Thoracic aorta (tissue), 2 donors: ENCODE results near the gene MADCAM1. TPM values are rescaled to one million over a fixed set of nuclear protein-coding genes. Genes with fewer than 3 reads are reported as not detected.

ENCODE experiments used
- ATAC-seq: fragments of 150-250 bp; one replicate; pipeline ENCODE4 v1.8.0; 2017; ENCODE audit warnings: low read depth; ENCODE audit not compliant: insufficient number of reproducible peaks, low FRiP score
- DNase-seq: peaks from one replicate; pipeline ENCODE4 v3.0.0-alpha.2; 2020; ENCODE audit warnings: low spot score
- H3K27ac ChIP-seq, 2 donors: fragments of 200-600 bp; sonication (generic); 1 replicate in 1 of 2; 2 replicates in 1 of 2; pipeline ENCODE4 v1.5.1; 2016; ENCODE audit warnings: mild to moderate bottlenecking in 2 of 2, moderate library complexity in 2 of 2
- H3K27me3 ChIP-seq: fragments of 200-600 bp; sonication (generic); replicated peaks from 2 replicates; pipeline ENCODE4 v1.6.0; 2016; ENCODE audit warnings: mild to moderate bottlenecking; ENCODE audit not compliant: insufficient read depth
- H3K36me3 ChIP-seq: fragments of 200-600 bp; sonication (generic); one replicate; pipeline ENCODE4 v1.5.1; 2016
- H3K4me1 ChIP-seq, 2 donors: fragments of 200-600 bp; sonication (generic); 1 replicate in 1 of 2; 2 replicates in 1 of 2; pipeline versions ENCODE4 v1.5.1 to v1.6.0; 2016; ENCODE audit warnings: low read depth in 2 of 2, mild to moderate bottlenecking in 1 of 2; ENCODE audit not compliant: control insufficient read depth in 1 of 2
- H3K4me3 ChIP-seq: fragments of 200-600 bp; sonication (generic); 2 replicates; pipeline ENCODE4 v1.5.1; 2016; ENCODE audit warnings: mild to moderate bottlenecking
- H3K9me3 ChIP-seq: fragments of 200-600 bp; sonication (generic); 2 replicates; pipeline ENCODE4 v1.5.1; 2016
- CTCF ChIP-seq: fragments of 200-600 bp; sonication (generic); IDR thresholded peaks from one replicate; pipeline ENCODE4 v1.5.1; 2019; ENCODE audit warnings: antibody characterized with exemption
- total RNA-seq, 2 donors: library from RNA; depleted of rRNA; stranded (reverse); fragments of >200 nt; gene quantifications; one replicate each; pipeline versions ENCODE4 v1.1.0 to v1.2.3, GENCODE V29; 2016

MADCAM1 gene
- total RNA-seq, 2 donors from 2014 or later, result 0.92 TPM; not detected in 1

- no peak for DNase-seq
- no peak overlapping the region for H3K4me3 ChIP-seq
- no peak for ATAC-seq
- no peaks in the 10 kb centered on the region for H3K9me3 ChIP-seq
- H3K27ac ChIP-seq, result no peak overlapping the region
- no peaks in the 10 kb centered on the region for H3K27me3 ChIP-seq
- no peak for TF ChIP-seq CTCF
- H3K36me3 ChIP-seq, result peaks cover 50% of the 10 kb centered on the region
- H3K4me1 ChIP-seq, result no peaks in the 10 kb centered on the region
These were observed 44.8 kb downstream of the MADCAM1 start for GRCh38 chr19:540867-541637.

GRCh38 chr19:541699-542098 is 45.4 kb downstream of the MADCAM1 start:
- H3K36me3 ChIP-seq, result peaks cover 44% of the 10 kb centered on the region
- no peak for TF ChIP-seq CTCF

GRCh38 chr19:542173-542866 is 46.0 kb downstream of the MADCAM1 start:
- Histone ChIP-seq H3K4me3 (no peak overlapping the region), H3K27ac (no peak overlapping the region), H3K27me3 (no peaks in the 10 kb centered on the region), H3K4me1 (no peaks in the 10 kb centered on the region), H3K9me3 (no peaks in the 10 kb centered on the region), H3K36me3 (peaks cover 39% of the 10 kb centered on the region)
- no peak for DNase-seq
- ATAC-seq, result no peak
- TF ChIP-seq CTCF, result no peak

More at GRCh38 chr19:541699-542098, 45.4 kb downstream of the MADCAM1 start:
- no peaks in the 10 kb centered on the region for H3K9me3 ChIP-seq
- no peak overlapping the region for H3K27ac ChIP-seq
- H3K27me3 ChIP-seq, result no peaks in the 10 kb centered on the region
- no peaks in the 10 kb centered on the region for H3K4me1 ChIP-seq
- no peak overlapping the region for H3K4me3 ChIP-seq
- DNase-seq (no peak), ATAC-seq (no peak)

- Histone ChIP-seq H3K36me3 (peaks cover 26% of the 10 kb centered on the region), H3K4me1 (no peaks in the 10 kb centered on the region), H3K4me3 (no peak within 1 kb of the TSS), H3K27ac (no peak within 1 kb of the TSS), H3K27me3 (no peaks in the 10 kb centered on the region), H3K9me3 (no peaks in the 10 kb centered on the region)
- TF ChIP-seq CTCF, result no peak
- no peak for DNase-seq
- ATAC-seq, result no peak
These were observed 47.8 kb downstream of the MADCAM1 start, which contains the start of gene GZMM for GRCh38 chr19:543910-544608. GZMM (plus strand) TSS chr19:544053; CDS start chr19:544072, 19 bp downstream.

- Histone ChIP-seq H3K4me3 (no peak overlapping the region), H3K9me3 (no peaks in the 10 kb centered on the region), H3K27me3 (no peaks in the 10 kb centered on the region), H3K4me1 (no peaks in the 10 kb centered on the region), H3K36me3 (peaks cover 8% of the 10 kb centered on the region), H3K27ac (no peak overlapping the region)
- no peak for TF ChIP-seq CTCF
- DNase-seq (no peak), ATAC-seq (no peak)
These were observed 50.8 kb downstream of the MADCAM1 start for GRCh38 chr19:547117-547516.
